Liver (tissue), 9 donors: ENCODE measurements around the gene SMOC2. TPM values are rescaled to one million over a fixed set of nuclear protein-coding genes. Genes with fewer than 3 reads are reported as not detected.

ENCODE experiments used
- DNase-seq: peaks from one replicate; pipeline ENCODE4 v3.0.0-alpha.2; 2017; ENCODE audit warnings: low spot score
- H3K27ac ChIP-seq, 2 donors: one replicate each; pipeline ENCODE4 v1.7.0; 2013; ENCODE audit warnings: inconsistent platforms in 2 of 2, low read length in 2 of 2, control low read depth in 1 of 2, low read depth in 1 of 2, mild to moderate bottlenecking in 1 of 2
- H3K27me3 ChIP-seq, 4 donors: one replicate each; pipeline versions ENCODE4 v1.6.1 to v1.7.0; 2013; ENCODE audit warnings: low read length in 3 of 4, inconsistent platforms in 1 of 4, mild to moderate bottlenecking in 1 of 4, moderate library complexity in 1 of 4; ENCODE audit not compliant: control insufficient read depth in 4 of 4, insufficient read depth in 4 of 4
- H3K36me3 ChIP-seq, 4 donors: one replicate each; pipeline versions ENCODE4 v1.6.1 to v1.7.0; 2013; ENCODE audit warnings: low read length in 3 of 4, mild to moderate bottlenecking in 3 of 4, low read depth in 1 of 4, moderate library complexity in 1 of 4; ENCODE audit not compliant: control insufficient read depth in 4 of 4, insufficient read depth in 3 of 4
- H3K4me1 ChIP-seq, 4 donors: one replicate each; pipeline versions ENCODE4 v1.6.1 to v1.7.0; 2013; ENCODE audit warnings: low read length in 3 of 4, mild to moderate bottlenecking in 3 of 4, moderate library complexity in 1 of 4; ENCODE audit not compliant: control insufficient read depth in 4 of 4, insufficient read depth in 4 of 4
- H3K4me3 ChIP-seq, 3 donors: one replicate each; pipeline versions ENCODE4 v1.6.1 to v1.7.0; 2013; ENCODE audit warnings: low read length in 3 of 3, control low read depth in 1 of 3, low read depth in 1 of 3, mild to moderate bottlenecking in 1 of 3
- H3K9ac ChIP-seq, 2 donors: one replicate each; pipeline ENCODE4 v1.7.0; 2013; ENCODE audit warnings: low read length in 2 of 2, mild to moderate bottlenecking in 2 of 2, moderate library complexity in 2 of 2, control low read depth in 1 of 2, low read depth in 1 of 2
- H3K9me3 ChIP-seq, 4 donors: one replicate each; pipeline versions ENCODE4 v1.6.1 to v1.7.0; 2013; ENCODE audit warnings: low read length in 3 of 4; ENCODE audit not compliant: control insufficient read depth in 4 of 4
- CTCF ChIP-seq: fragments of 150-350 bp; IDR thresholded peaks from 2 replicates; pipeline ENCODE4 v1.5.1; 2017; ENCODE audit warnings: improper control_type of control experiment, low read depth, low read length; ENCODE audit not compliant: missing input control
- EGR1 ChIP-seq, 2 donors: IDR thresholded peaks; 2 replicates each; pipeline ENCODE4 v1.6.1; 2016 to 2018; ENCODE audit warnings: antibody characterized with exemption in 2 of 2, low read depth in 2 of 2
- FOXA1 ChIP-seq: IDR thresholded peaks from 2 replicates; pipeline ENCODE4 v1.6.1; 2016; ENCODE audit warnings: antibody characterized with exemption
- FOXA2 ChIP-seq: IDR thresholded peaks from 2 replicates; pipeline ENCODE4 v1.6.1; 2016; ENCODE audit warnings: antibody characterized with exemption
- GABPA ChIP-seq, 2 donors: IDR thresholded peaks in 1 of 2; conservative IDR thresholded peaks in 1 of 2; 2 replicates each; pipeline ENCODE4 v1.6.1; 2016; ENCODE audit warnings: antibody characterized with exemption in 2 of 2, mild to moderate bottlenecking in 1 of 2, moderate library complexity in 1 of 2
- HNF4A ChIP-seq, 2 donors: conservative IDR thresholded peaks; 2 replicates each; pipeline ENCODE4 v1.6.1; 2016; ENCODE audit warnings: antibody characterized with exemption in 2 of 2, mild to moderate bottlenecking in 2 of 2
- HNF4G ChIP-seq: IDR thresholded peaks from 2 replicates; pipeline ENCODE4 v1.6.1; 2016; ENCODE audit warnings: antibody characterized with exemption
- MAX ChIP-seq: IDR thresholded peaks from 2 replicates; pipeline ENCODE4 v1.6.1; 2016; ENCODE audit warnings: antibody characterized with exemption
- NR2F2 ChIP-seq: IDR thresholded peaks from 2 replicates; pipeline ENCODE4 v1.6.1; 2016; ENCODE audit warnings: antibody characterized with exemption
- RAD21 ChIP-seq, 2 donors: IDR thresholded peaks; 2 replicates each; pipeline ENCODE4 v1.6.1; 2016; ENCODE audit warnings: antibody characterized with exemption in 2 of 2, mild to moderate bottlenecking in 2 of 2
- RXRA ChIP-seq, 2 donors: IDR thresholded peaks; 2 replicates each; pipeline ENCODE4 v1.6.1; 2017 to 2018; ENCODE audit warnings: antibody characterized with exemption in 2 of 2, mild to moderate bottlenecking in 1 of 2
- SP1 ChIP-seq: IDR thresholded peaks from 2 replicates; pipeline ENCODE4 v1.6.1; 2018; ENCODE audit warnings: antibody characterized with exemption, mild to moderate bottlenecking
- TAF1 ChIP-seq: conservative IDR thresholded peaks from 2 replicates; pipeline ENCODE4 v1.6.1; 2016; ENCODE audit warnings: antibody characterized with exemption, mild to moderate bottlenecking
- YY1 ChIP-seq: IDR thresholded peaks from 2 replicates; pipeline ENCODE4 v1.6.1; 2016; ENCODE audit warnings: antibody characterized with exemption, mild to moderate bottlenecking
- WGBS: extraction: QIAGEN DNeasy Blood & Tissue Kit; methylation state at CpG from one replicate; pipeline ENCODE4 v1.1.7; 2013; 5-methylcytosine and 5-hydroxymethylcytosine counted together
- polyA plus RNA-seq, 2 donors: library from polyadenylated mRNA; stranded (reverse) in 1 of 2; unstranded in 1 of 2; fragments of 200-250 nt in 1 of 2; fragments of >200 nt in 1 of 2; fragmentation: Nextera tagmentation in 1 of 2; extraction: Ambion mirVana in 1 of 2; gene quantifications; one replicate each; pipeline versions ENCODE4 v1.2.1 to v1.2.3, GENCODE V29; 2013 to 2015
- total RNA-seq, 2 donors: library from RNA; depleted of rRNA; stranded (reverse); fragments of >200 nt; gene quantifications; one replicate each; pipeline ENCODE4 v1.2.3, GENCODE V29; 2014
- TF ChIP-seq, protein P1 (sequence below): IDR thresholded peaks from 2 replicates; pipeline ENCODE4 v1.6.1; 2016; ENCODE audit warnings: antibody characterized with exemption
- donor health status: healthy.
- donor health status: healthy.
- donor health status: healthy.
- donor health status: healthy.
- donor health status: healthy.

The SMOC2 gene
- total and polyA plus RNA-seq, 4 donors, result 0.23 to 1.9 (median 1.1) TPM

DNA sequence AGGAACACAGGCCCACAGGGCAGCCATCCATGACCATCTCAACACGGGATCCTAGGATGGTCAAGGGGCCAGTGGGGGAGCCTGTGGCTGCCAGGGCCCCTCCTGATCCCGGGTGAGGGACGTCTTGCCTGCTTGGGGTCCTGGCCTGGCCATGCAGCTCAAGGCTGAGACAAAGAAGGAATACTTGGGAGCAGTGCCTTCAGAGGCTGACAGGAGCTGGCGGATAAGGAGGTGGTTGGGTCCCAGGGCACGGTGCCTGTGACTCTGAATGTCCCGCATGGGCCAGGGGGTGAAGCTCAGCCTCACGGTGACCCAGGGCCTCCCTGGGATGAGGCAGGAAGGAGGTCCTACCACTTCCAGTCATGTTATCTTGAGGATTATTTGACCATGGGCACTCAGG, 95.2 kb downstream of the SMOC2 start:
- H3K4me1 ChIP-seq, result no peaks in the 10 kb centered on the region
- H3K27ac ChIP-seq, result no peak overlapping the region
- H3K4me3 ChIP-seq, result no peak overlapping the region
- H3K36me3 ChIP-seq, result no peaks in the 10 kb centered on the region
- 84% methylated on average over 7 of the region's 7 CpGs for WGBS
- no peaks in the 10 kb centered on the region for H3K9me3 ChIP-seq
- no peak for DNase-seq
- H3K9ac ChIP-seq, result no peak overlapping the region
- TF ChIP-seq, protein P1, sequence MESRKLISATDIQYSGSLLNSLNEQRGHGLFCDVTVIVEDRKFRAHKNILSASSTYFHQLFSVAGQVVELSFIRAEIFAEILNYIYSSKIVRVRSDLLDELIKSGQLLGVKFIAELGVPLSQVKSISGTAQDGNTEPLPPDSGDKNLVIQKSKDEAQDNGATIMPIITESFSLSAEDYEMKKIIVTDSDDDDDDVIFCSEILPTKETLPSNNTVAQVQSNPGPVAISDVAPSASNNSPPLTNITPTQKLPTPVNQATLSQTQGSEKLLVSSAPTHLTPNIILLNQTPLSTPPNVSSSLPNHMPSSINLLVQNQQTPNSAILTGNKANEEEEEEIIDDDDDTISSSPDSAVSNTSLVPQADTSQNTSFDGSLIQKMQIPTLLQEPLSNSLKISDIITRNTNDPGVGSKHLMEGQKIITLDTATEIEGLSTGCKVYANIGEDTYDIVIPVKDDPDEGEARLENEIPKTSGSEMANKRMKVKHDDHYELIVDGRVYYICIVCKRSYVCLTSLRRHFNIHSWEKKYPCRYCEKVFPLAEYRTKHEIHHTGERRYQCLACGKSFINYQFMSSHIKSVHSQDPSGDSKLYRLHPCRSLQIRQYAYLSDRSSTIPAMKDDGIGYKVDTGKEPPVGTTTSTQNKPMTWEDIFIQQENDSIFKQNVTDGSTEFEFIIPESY, result no peak
- no peak for TF ChIP-seq FOXA2
- TF ChIP-seq NR2F2, result no peak
- TF ChIP-seq HNF4G, result no peak
- TF ChIP-seq GABPA (IDR thresholded peaks at IDR 0.05 in 1 of 2, conservative IDR thresholded peaks at IDR 0.05 in 1 of 2), result no peak
- no peak for TF ChIP-seq EGR1 (IDR thresholded peaks at IDR 0.05; ENCODE audit: low read depth in 2 of 2)
- TF ChIP-seq YY1, result no peak
- no peak for TF ChIP-seq SP1
- no peak for TF ChIP-seq HNF4A (conservative IDR thresholded peaks at IDR 0.05)
- H3K27me3 ChIP-seq, result no peaks in the 10 kb centered on the region

- H3K27ac ChIP-seq, result no peak overlapping the region
- H3K9me3 ChIP-seq, result no peaks in the 10 kb centered on the region
- TF ChIP-seq SP1, result no peak
- TF ChIP-seq TAF1, result no peak
- TF ChIP-seq MAX, result no peak
- no peak for TF ChIP-seq NR2F2
- TF ChIP-seq CTCF, result no peak
- TF ChIP-seq RXRA (IDR thresholded peaks at IDR 0.05), result no peak
- no peak for TF ChIP-seq FOXA1
- TF ChIP-seq RAD21 (IDR thresholded peaks at IDR 0.05), result no peak
- no peak for TF ChIP-seq HNF4A (conservative IDR thresholded peaks at IDR 0.05)
- no peak for TF ChIP-seq YY1
- no peak for DNase-seq
- no peaks in the 10 kb centered on the region for H3K27me3 ChIP-seq
- WGBS, result 91% methylated on average over 17 of the region's 17 CpGs
- H3K36me3 ChIP-seq, result no peaks in the 10 kb centered on the region
- H3K4me1 ChIP-seq, result no peaks in the 10 kb centered on the region
- no peak overlapping the region for H3K9ac ChIP-seq
- H3K4me3 ChIP-seq, result no peak overlapping the region
Observed at GRCh38 chr6:168536665-168537539, 95.9 kb downstream of the SMOC2 start.
